H9 (cell line): ENCODE results near the gene LUZP1. TPM values are rescaled to one million over a fixed set of nuclear protein-coding genes. Genes with fewer than 3 reads are reported as not detected.

Experiments
- DNase-seq: peaks from one replicate; pipeline ENCODE4 v3.0.0-alpha.2; 2017
- H2AFZ ChIP-seq: one replicate; pipeline ENCODE4 v1.6.1; 2013; ENCODE audit warnings: mild to moderate bottlenecking, low read length, control low read depth, moderate library complexity
- H2AK5ac ChIP-seq: 2 replicates; pipeline ENCODE4 v1.6.1; 2013; ENCODE audit warnings: low read length, control low read depth, mixed read lengths; ENCODE audit not compliant: insufficient read length
- H2BK120ac ChIP-seq: one replicate; pipeline ENCODE4 v1.6.1; 2013; ENCODE audit warnings: low read depth, mild to moderate bottlenecking, low read length, control low read depth, inconsistent platforms; ENCODE audit not compliant: poor library complexity, severe bottlenecking
- H2BK12ac ChIP-seq: 2 replicates; pipeline ENCODE4 v1.6.1; 2013; ENCODE audit warnings: low read length, control low read depth, mixed read lengths, low read depth; ENCODE audit not compliant: insufficient read length
- H2BK15ac ChIP-seq: 2 replicates; pipeline ENCODE4 v1.6.1; 2013; ENCODE audit warnings: low read depth, low read length, control low read depth
- H2BK20ac ChIP-seq: one replicate; pipeline ENCODE4 v1.6.1; 2013; ENCODE audit warnings: low read depth, mild to moderate bottlenecking, low read length, control low read depth, inconsistent platforms; ENCODE audit not compliant: poor library complexity, severe bottlenecking
- H2BK5ac ChIP-seq: 2 replicates; pipeline ENCODE4 v1.6.1; 2013; ENCODE audit warnings: low read length, control low read depth, mixed read lengths; ENCODE audit not compliant: insufficient read length
- H3K14ac ChIP-seq: 2 replicates; pipeline ENCODE4 v1.6.1; 2013; ENCODE audit warnings: low read length, control low read depth; ENCODE audit not compliant: insufficient read depth
- H3K18ac ChIP-seq: 2 replicates; pipeline ENCODE4 v1.6.1; 2013; ENCODE audit warnings: low read depth, mild to moderate bottlenecking, mixed read lengths, low read length, control low read depth; ENCODE audit not compliant: insufficient read length
- H3K23ac ChIP-seq: 2 replicates; pipeline ENCODE4 v1.6.1; 2013; ENCODE audit warnings: low read length, control low read depth, mixed read lengths, low read depth; ENCODE audit not compliant: insufficient read length
- H3K23me2 ChIP-seq: 2 replicates; pipeline ENCODE4 v1.6.1; 2013; ENCODE audit warnings: low read depth, mild to moderate bottlenecking, mixed read lengths, low read length, control low read depth; ENCODE audit not compliant: insufficient read length, poor library complexity, severe bottlenecking
- H3K27ac ChIP-seq: 2 replicates; pipeline ENCODE4 v1.5.1; 2013; ENCODE audit warnings: low read length, control low read depth, mixed read lengths, low read depth; ENCODE audit not compliant: insufficient read length
- H3K27me3 ChIP-seq: 2 replicates; pipeline ENCODE4 v1.6.1; 2013; ENCODE audit warnings: low read length, control low read depth, inconsistent platforms; ENCODE audit not compliant: insufficient read depth
- H3K4ac ChIP-seq: 2 replicates; pipeline ENCODE4 v1.6.1; 2013; ENCODE audit warnings: low read depth, mild to moderate bottlenecking, control low read depth, inconsistent platforms, low read length, moderate library complexity
- H3K4me1 ChIP-seq: 2 replicates; pipeline ENCODE4 v1.6.1; 2013; ENCODE audit warnings: low read length, control low read depth, inconsistent platforms; ENCODE audit not compliant: insufficient read depth
- H3K4me2 ChIP-seq: 2 replicates; pipeline ENCODE4 v1.6.1; 2013; ENCODE audit warnings: low read length, control low read depth, mixed read lengths; ENCODE audit not compliant: insufficient read length, insufficient read depth
- H3K56ac ChIP-seq: 2 replicates; pipeline ENCODE4 v1.6.1; 2013; ENCODE audit warnings: low read depth, mild to moderate bottlenecking, mixed read lengths, low read length, control low read depth; ENCODE audit not compliant: insufficient read length
- H3K79me1 ChIP-seq: 2 replicates; pipeline ENCODE4 v1.6.1; 2013; ENCODE audit warnings: low read depth, mild to moderate bottlenecking, moderate library complexity, low read length, control low read depth, inconsistent platforms; ENCODE audit not compliant: insufficient read depth, poor library complexity, severe bottlenecking
- H3K79me2 ChIP-seq: 2 replicates; pipeline ENCODE4 v1.6.1; 2013; ENCODE audit warnings: low read length, control low read depth, inconsistent platforms; ENCODE audit not compliant: insufficient read depth
- H3K9ac ChIP-seq: 2 replicates; pipeline ENCODE4 v1.6.1; 2013; ENCODE audit warnings: low read length, control low read depth, mixed read lengths; ENCODE audit not compliant: insufficient read length; ENCODE audit errors: extremely low read depth
- H3K9me3 ChIP-seq: one replicate; pipeline ENCODE4 v1.6.1; 2013; ENCODE audit warnings: low read depth, low read length, inconsistent platforms; ENCODE audit not compliant: control insufficient read depth
- H3T11ph ChIP-seq: one replicate; pipeline ENCODE4 v1.6.1; 2013; ENCODE audit warnings: mild to moderate bottlenecking, low read length, control low read depth, inconsistent platforms
- H4K20me1 ChIP-seq: one replicate; pipeline ENCODE4 v1.6.1; 2013; ENCODE audit not compliant: control insufficient read depth, insufficient read length, insufficient read depth
- H4K5ac ChIP-seq: 2 replicates; pipeline ENCODE4 v1.6.1; 2013; ENCODE audit warnings: low read depth, mild to moderate bottlenecking, mixed read lengths, low read length, control low read depth; ENCODE audit not compliant: insufficient read length
- H4K8ac ChIP-seq: replicated peaks from 2 replicates; pipeline ENCODE4 v1.6.1; 2013; ENCODE audit warnings: low read length, control low read depth, mixed read lengths, low read depth; ENCODE audit not compliant: insufficient read length
- H4K91ac ChIP-seq: 2 replicates; pipeline ENCODE4 v1.6.1; 2013; ENCODE audit warnings: low read depth, mild to moderate bottlenecking, moderate library complexity, mixed read lengths, low read length, control low read depth; ENCODE audit not compliant: insufficient read length
- H3K27ac Mint-ChIP-seq, 3 experiments: 2 replicates in 2 of 3; 3 replicates in 1 of 3; pipeline ENCODE4 v1.8.0; 2020 to 2021; ENCODE audit warnings: mixed read lengths in 3 of 3, mild to moderate bottlenecking in 1 of 3, moderate library complexity in 1 of 3
- H3K27me3 Mint-ChIP-seq: 2 replicates; pipeline ENCODE4 v1.8.0; 2021; ENCODE audit warnings: low read depth, mild to moderate bottlenecking, moderate library complexity, mixed read lengths
- H3K36me3 Mint-ChIP-seq, 3 experiments: 2 replicates in 2 of 3; 3 replicates in 1 of 3; pipeline ENCODE4 v1.8.0; 2020 to 2021; ENCODE audit warnings: low read depth in 3 of 3, mixed read lengths in 3 of 3; ENCODE audit not compliant: insufficient read depth in 1 of 3
- H3K4me1 Mint-ChIP-seq, 2 experiments: 2 replicates each; pipeline ENCODE4 v1.8.0; 2020; ENCODE audit warnings: mixed read lengths in 2 of 2
- H3K4me3 Mint-ChIP-seq, 2 experiments: 2 replicates in 1 of 2; 3 replicates in 1 of 2; pipeline ENCODE4 v1.8.0; 2020 to 2021; ENCODE audit warnings: mild to moderate bottlenecking in 2 of 2, mixed read lengths in 2 of 2, moderate library complexity in 1 of 2
- H3K9me3 Mint-ChIP-seq, 2 experiments: 2 replicates in 1 of 2; 3 replicates in 1 of 2; pipeline ENCODE4 v1.8.0; 2020; ENCODE audit warnings: mild to moderate bottlenecking in 2 of 2, mixed read lengths in 2 of 2, moderate library complexity in 1 of 2
- CTCF ChIP-seq: fragments of 200-600 bp; sonication (generic); conservative IDR thresholded peaks from 3 replicates; pipeline ENCODE4 v1.8.0; 2021; ENCODE audit warnings: antibody characterized with exemption, mild to moderate bottlenecking
- WGBS: extraction: QIAGEN DNeasy Blood & Tissue Kit; methylation state at CpG from one replicate; pipeline ENCODE4 v1.1.7; 2013; ENCODE audit warnings: missing lambda C conversion rate, low lambda C conversion rate, mixed read lengths; ENCODE audit not compliant: insufficient read length; ENCODE audit errors: extremely low coverage; 5-methylcytosine and 5-hydroxymethylcytosine counted together
- total RNA-seq: library from RNA; stranded (reverse); gene quantifications from 2 replicates; pipeline ENCODE4 v1.2.1, GENCODE V29; 2021

LUZP1 gene
- total RNA-seq, 1 experiment from 2014 or later, result 48.2 TPM

GRCh38 chr1:23081376-23081775 is 87.3 kb downstream of the LUZP1 start:
- Mint-ChIP-seq H3K36me3 (peaks cover 52 to 91% (median 82%) of the 10 kb centered on the region in 3 experiments), H3K27ac (peak overlapping the region in 1 of 3 experiments; percentile 69; a peak in 2 of 7 replicates), H3K4me3 (no peak overlapping the region), H3K9me3 (no peaks in the 10 kb centered on the region), H3K4me1 (peaks cover 0 to 15% of the 10 kb centered on the region in 2 experiments; a peak in 3 of 4 replicates), H3K27me3 (no peaks in the 10 kb centered on the region; the same call in 1 of the 2 replicates)
- H3K23me2 ChIP-seq, result no peaks in the 10 kb centered on the region
- no peak overlapping the region for H2BK12ac ChIP-seq
- no peaks in the 10 kb centered on the region for H3K79me2 ChIP-seq
- no peaks in the 10 kb centered on the region for H3K4me1 ChIP-seq
- H3K27me3 ChIP-seq, result no peaks in the 10 kb centered on the region
- no peak overlapping the region for H3T11ph ChIP-seq
- no peak overlapping the region for H3K14ac ChIP-seq
- H2BK5ac ChIP-seq, result no peak overlapping the region
- no peak overlapping the region for H4K91ac ChIP-seq
- H3K18ac ChIP-seq, result no peak overlapping the region
- no peak overlapping the region for H2AK5ac ChIP-seq
- no peak overlapping the region for H2BK120ac ChIP-seq
- H3K9me3 ChIP-seq, result no peaks in the 10 kb centered on the region
- no CpG with 5 or more reads among the region's 3 CpGs for WGBS
- H4K5ac ChIP-seq, result no peak overlapping the region
- H2BK20ac ChIP-seq, result no peak overlapping the region
- peak; percentile 65 for TF ChIP-seq CTCF
- peak; percentile 50 for DNase-seq
- no peak overlapping the region for H2AFZ ChIP-seq
- no peak overlapping the region for H3K4me2 ChIP-seq
- no peak overlapping the region for H3K27ac ChIP-seq
- H4K20me1 ChIP-seq, result no peaks in the 10 kb centered on the region
- no peak overlapping the region for H2BK15ac ChIP-seq
- no peak overlapping the region for H3K56ac ChIP-seq
- H3K23ac ChIP-seq, result no peak overlapping the region
- H3K4ac ChIP-seq, result no peak overlapping the region
- peaks cover 3% of the 10 kb centered on the region for H3K79me1 ChIP-seq
- no peak overlapping the region for H4K8ac ChIP-seq
- no peak overlapping the region for H3K9ac ChIP-seq
